Measurements from ENCODE around the gene GAS2L1.

Gene GAS2L1

DNA sequence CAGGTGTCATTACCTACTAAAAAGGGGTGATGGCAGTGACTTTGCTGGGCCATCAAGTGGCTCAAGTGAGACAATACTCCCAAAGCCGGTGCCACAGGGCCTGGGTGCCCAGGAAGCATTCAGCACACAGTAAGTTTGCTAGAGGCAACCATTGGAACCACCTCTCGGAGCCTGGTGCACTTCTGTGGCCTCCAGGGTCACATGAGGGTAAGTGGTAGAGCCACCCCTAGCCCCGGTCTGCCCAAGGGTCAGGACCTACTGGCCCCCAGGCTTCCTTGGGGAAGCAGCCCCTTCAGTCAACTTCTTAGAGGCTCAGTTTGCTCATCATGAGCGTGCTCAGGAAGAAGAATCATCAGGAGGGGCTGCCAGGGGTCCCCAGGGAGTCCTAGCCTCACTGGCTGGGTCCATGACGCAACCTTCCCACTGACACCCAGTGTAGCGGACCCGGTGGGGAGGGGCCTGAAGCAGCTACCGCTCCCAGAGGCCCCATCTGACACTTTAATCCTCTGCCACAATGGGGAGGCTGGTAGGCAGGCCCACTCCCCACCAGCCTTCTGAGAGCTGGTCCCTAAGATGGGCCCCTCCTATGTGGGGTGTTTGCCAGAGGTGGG, 26.5 kb downstream of the GAS2L1 start:
- H2AK5ac ChIP-seq (ENCODE audit: low read length, severe bottlenecking): no peak overlapping the region
- no peak overlapping the region for H3K4me2 ChIP-seq (ENCODE audit: low read length, poor library complexity, severe bottlenecking)
- H3K4ac ChIP-seq (ENCODE audit: low read depth in 1 of 2, low read length in 2 of 2): no peak overlapping the region
- no peak overlapping the region for H2BK120ac ChIP-seq (ENCODE audit: low read depth, low read length)
- H3K79me1 ChIP-seq (replicated peaks; ENCODE audit: low read length, poor library complexity, severe bottlenecking): peaks cover 2% of the 10 kb centered on the region
- 93% methylated on average over 7 of the region's 8 CpGs for WGBS
- H3K4me3 ChIP-seq (ENCODE audit: insufficient read depth in 1 of 2, low read depth in 1 of 2, low read length in 2 of 2): no peak overlapping the region
- no peak for DNase-seq
- no peak overlapping the region for H2AFZ ChIP-seq (ENCODE audit: low read depth, low read length)
- no peak overlapping the region for H3K18ac ChIP-seq (ENCODE audit: low read depth in 1 of 2, low read length in 2 of 2)
- peaks cover 39 to 97% of the 10 kb centered on the region in 2 experiments for H3K36me3 ChIP-seq (ENCODE audit: control insufficient read depth in 1 of 2, insufficient read depth in 2 of 2, low read depth in 1 of 2, low read length in 2 of 2)
- no peak overlapping the region for H3K14ac ChIP-seq (ENCODE audit: low read length in 2 of 2)
- H4K8ac ChIP-seq (ENCODE audit: low read length): no peak overlapping the region
- H3K23ac ChIP-seq (ENCODE audit: low read length in 2 of 2): no peak overlapping the region
- no peak overlapping the region for H2BK12ac ChIP-seq (ENCODE audit: low read length in 2 of 2)
- no peaks in the 10 kb centered on the region for H3K27me3 ChIP-seq (ENCODE audit: control insufficient read depth in 1 of 2, insufficient read depth in 1 of 2, low read length in 2 of 2)
- H3K27ac ChIP-seq (ENCODE audit: low read length, poor library complexity, severe bottlenecking): no peak overlapping the region
- H2BK15ac ChIP-seq (ENCODE audit: low read depth, poor library complexity, severe bottlenecking): no peak overlapping the region
- H2BK5ac ChIP-seq (ENCODE audit: low read depth, low read length, poor library complexity, severe bottlenecking): no peak overlapping the region
- no peaks in the 10 kb centered on the region for H3K9me3 ChIP-seq (ENCODE audit: control insufficient read depth, low read length)
- no peak overlapping the region for H3K9ac ChIP-seq (ENCODE audit: low read length)
- H3K4me1 ChIP-seq (ENCODE audit: control insufficient read depth, insufficient read depth, low read depth, low read length): peaks cover 41% of the 10 kb centered on the region
- no peak overlapping the region for H4K91ac ChIP-seq (ENCODE audit: low read length)

DNA sequence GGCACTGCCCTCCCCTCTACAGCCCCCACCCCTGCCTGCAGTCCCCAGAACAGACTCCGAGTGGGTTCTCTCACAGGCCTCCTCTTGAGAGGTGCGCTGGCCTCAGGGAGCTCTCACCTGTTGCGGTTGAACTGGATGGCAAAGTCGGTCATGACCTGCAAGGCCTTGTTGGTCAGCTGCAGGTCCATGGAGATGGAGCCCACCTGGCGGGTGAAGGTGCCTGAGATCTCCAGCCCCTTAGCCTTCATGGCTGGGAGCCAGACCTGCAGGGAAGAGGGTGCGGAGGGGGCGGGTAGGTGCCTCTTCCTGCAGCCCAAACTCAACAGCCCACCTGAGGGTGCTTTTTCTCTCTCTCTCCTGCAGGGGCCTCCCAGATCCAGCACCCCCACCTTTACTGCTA, 27.7 kb downstream of the GAS2L1 start:
- no peak overlapping the region for H2BK15ac ChIP-seq (ENCODE audit: low read depth, poor library complexity, severe bottlenecking)
- no peak overlapping the region for H3K4me3 ChIP-seq (ENCODE audit: insufficient read depth in 1 of 2, low read depth in 1 of 2, low read length in 2 of 2)
- H2BK120ac ChIP-seq (ENCODE audit: low read depth, low read length): no peak overlapping the region
- peaks cover 46 to 97% of the 10 kb centered on the region in 2 experiments for H3K36me3 ChIP-seq (ENCODE audit: control insufficient read depth in 1 of 2, insufficient read depth in 2 of 2, low read depth in 1 of 2, low read length in 2 of 2)
- no peak for DNase-seq
- H3K9ac ChIP-seq (ENCODE audit: low read length): no peak overlapping the region
- peaks cover 36% of the 10 kb centered on the region for H3K4me1 ChIP-seq (ENCODE audit: control insufficient read depth, insufficient read depth, low read depth, low read length)
- WGBS: 98% methylated on average over 5 of the region's 7 CpGs
- H3K4ac ChIP-seq (ENCODE audit: low read depth in 1 of 2, low read length in 2 of 2): no peak overlapping the region
- no peak overlapping the region for H4K91ac ChIP-seq (ENCODE audit: low read length)
- H3K18ac ChIP-seq (ENCODE audit: low read depth in 1 of 2, low read length in 2 of 2): no peak overlapping the region
- H3K9me3 ChIP-seq (ENCODE audit: control insufficient read depth, low read length): no peaks in the 10 kb centered on the region
- no peak overlapping the region for H3K14ac ChIP-seq (ENCODE audit: low read length in 2 of 2)
- no peak overlapping the region for H2AK5ac ChIP-seq (ENCODE audit: low read length, severe bottlenecking)
- H3K27ac ChIP-seq (ENCODE audit: low read length, poor library complexity, severe bottlenecking): no peak overlapping the region
- no peak overlapping the region for H3K23ac ChIP-seq (ENCODE audit: low read length in 2 of 2)
- H2AFZ ChIP-seq (ENCODE audit: low read depth, low read length): no peak overlapping the region
- H4K8ac ChIP-seq (ENCODE audit: low read length): no peak overlapping the region
- no peak overlapping the region for H2BK12ac ChIP-seq (ENCODE audit: low read length in 2 of 2)
- no peak overlapping the region for H2BK5ac ChIP-seq (ENCODE audit: low read depth, low read length, poor library complexity, severe bottlenecking)
- H3K4me2 ChIP-seq (ENCODE audit: low read length, poor library complexity, severe bottlenecking): no peak overlapping the region
- peaks cover 2% of the 10 kb centered on the region for H3K79me1 ChIP-seq (replicated peaks; ENCODE audit: low read length, poor library complexity, severe bottlenecking)
- H3K27me3 ChIP-seq (ENCODE audit: control insufficient read depth in 1 of 2, insufficient read depth in 1 of 2, low read length in 2 of 2): no peaks in the 10 kb centered on the region

DNA sequence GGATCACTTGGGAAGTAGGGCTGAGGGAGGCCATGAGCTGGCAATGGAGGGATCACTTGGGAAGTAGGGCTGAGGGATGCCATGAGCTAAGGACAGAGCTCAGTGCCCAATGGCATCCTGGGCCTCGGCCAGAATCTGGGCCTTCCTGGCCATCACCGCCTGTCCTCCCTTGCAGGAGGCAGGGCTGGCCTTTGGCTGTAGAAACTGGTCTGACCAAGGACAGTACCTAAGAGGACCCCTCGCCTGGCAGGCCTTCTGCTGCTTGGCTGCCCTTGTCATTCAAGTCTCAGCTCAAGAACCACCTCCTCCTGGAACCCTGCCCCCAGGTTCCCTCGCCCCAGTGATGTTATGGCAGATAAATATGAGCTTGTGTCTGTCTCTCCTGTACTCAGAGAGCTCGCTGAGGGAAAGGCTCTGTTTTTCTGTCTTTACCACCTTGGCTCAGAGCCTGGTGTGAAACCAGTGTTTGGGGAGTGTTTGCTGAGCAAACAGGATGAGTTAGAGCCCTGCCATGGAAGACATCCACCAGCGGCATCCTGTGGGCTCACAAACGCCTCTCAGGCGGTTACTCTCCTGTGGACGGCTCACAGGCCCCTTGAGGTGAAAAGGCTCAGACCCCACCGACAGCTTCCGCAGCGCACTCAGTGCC, 28.4 kb downstream of the GAS2L1 start:
- H2BK12ac ChIP-seq (ENCODE audit: low read length in 2 of 2): no peak overlapping the region

GRCh38 chr22:29335656-29336055, 29.2 kb downstream of the GAS2L1 start:
- WGBS: 95% methylated on average over 11 of the region's 11 CpGs
- no peak overlapping the region for H3K4ac ChIP-seq (ENCODE audit: low read depth in 1 of 2, low read length in 2 of 2)

More for the DNA sequence above, 28.4 kb downstream of the GAS2L1 start:
- H2BK120ac ChIP-seq (ENCODE audit: low read depth, low read length): no peak overlapping the region
- H3K18ac ChIP-seq (ENCODE audit: low read depth in 1 of 2, low read length in 2 of 2): no peak overlapping the region
- H3K27ac ChIP-seq (ENCODE audit: low read length, poor library complexity, severe bottlenecking): no peak overlapping the region
- H3K14ac ChIP-seq (ENCODE audit: low read length in 2 of 2): no peak overlapping the region
- no peak overlapping the region for H3K9ac ChIP-seq (ENCODE audit: low read length)
- peaks cover 2% of the 10 kb centered on the region for H3K79me1 ChIP-seq (replicated peaks; ENCODE audit: low read length, poor library complexity, severe bottlenecking)
- H2AFZ ChIP-seq (ENCODE audit: low read depth, low read length): no peak overlapping the region
- H3K4me2 ChIP-seq (ENCODE audit: low read length, poor library complexity, severe bottlenecking): no peak overlapping the region
- H4K8ac ChIP-seq (ENCODE audit: low read length): no peak overlapping the region
- 98% methylated on average over 12 of the region's 12 CpGs for WGBS
- H2BK15ac ChIP-seq (ENCODE audit: low read depth, poor library complexity, severe bottlenecking): no peak overlapping the region
- no peak overlapping the region for H4K91ac ChIP-seq (ENCODE audit: low read length)
- DNase-seq: no peak
- no peak overlapping the region for H2BK5ac ChIP-seq (ENCODE audit: low read depth, low read length, poor library complexity, severe bottlenecking)
- H3K4me1 ChIP-seq (ENCODE audit: control insufficient read depth, insufficient read depth, low read depth, low read length): peaks cover 31% of the 10 kb centered on the region
- no peak overlapping the region for H2AK5ac ChIP-seq (ENCODE audit: low read length, severe bottlenecking)
- H3K4me3 ChIP-seq (ENCODE audit: insufficient read depth in 1 of 2, low read depth in 1 of 2, low read length in 2 of 2): no peak overlapping the region
- H3K4ac ChIP-seq (ENCODE audit: low read depth in 1 of 2, low read length in 2 of 2): no peak overlapping the region
- no peaks in the 10 kb centered on the region for H3K27me3 ChIP-seq (ENCODE audit: control insufficient read depth in 1 of 2, insufficient read depth in 1 of 2, low read length in 2 of 2)
- no peaks in the 10 kb centered on the region for H3K9me3 ChIP-seq (ENCODE audit: control insufficient read depth, low read length)
- H3K36me3 ChIP-seq (ENCODE audit: control insufficient read depth in 1 of 2, insufficient read depth in 2 of 2, low read depth in 1 of 2, low read length in 2 of 2): peaks cover 47 to 97% of the 10 kb centered on the region in 2 experiments
- H3K23ac ChIP-seq (ENCODE audit: low read length in 2 of 2): no peak overlapping the region

More at GRCh38 chr22:29335656-29336055, 29.2 kb downstream of the GAS2L1 start:
- Histone ChIP-seq H3K79me1 (replicated peaks; ENCODE audit: low read length, poor library complexity, severe bottlenecking) (peaks cover 6% of the 10 kb centered on the region), H4K8ac (ENCODE audit: low read length) (no peak overlapping the region), H2BK120ac (ENCODE audit: low read depth, low read length) (no peak overlapping the region), H3K9me3 (ENCODE audit: control insufficient read depth, low read length) (no peaks in the 10 kb centered on the region), H4K91ac (ENCODE audit: low read length) (no peak overlapping the region), H2BK12ac (ENCODE audit: low read length in 2 of 2) (no peak overlapping the region), H3K4me3 (ENCODE audit: insufficient read depth in 1 of 2, low read depth in 1 of 2, low read length in 2 of 2) (no peak overlapping the region), H2BK5ac (ENCODE audit: low read depth, low read length, poor library complexity, severe bottlenecking) (no peak overlapping the region), H3K36me3 (ENCODE audit: control insufficient read depth in 1 of 2, insufficient read depth in 2 of 2, low read depth in 1 of 2, low read length in 2 of 2) (peaks cover 54 to 97% of the 10 kb centered on the region in 2 experiments), H3K23ac (ENCODE audit: low read length in 2 of 2) (no peak overlapping the region), H2BK15ac (ENCODE audit: low read depth, poor library complexity, severe bottlenecking) (no peak overlapping the region), H2AK5ac (ENCODE audit: low read length, severe bottlenecking) (no peak overlapping the region), H2AFZ (ENCODE audit: low read depth, low read length) (no peak overlapping the region), H3K18ac (ENCODE audit: low read depth in 1 of 2, low read length in 2 of 2) (no peak overlapping the region), H3K4me1 (ENCODE audit: control insufficient read depth, insufficient read depth, low read depth, low read length) (peaks cover 24% of the 10 kb centered on the region), H3K9ac (ENCODE audit: low read length) (no peak overlapping the region), H3K27ac (ENCODE audit: low read length, poor library complexity, severe bottlenecking) (no peak overlapping the region), H3K27me3 (ENCODE audit: control insufficient read depth in 1 of 2, insufficient read depth in 1 of 2, low read length in 2 of 2) (no peaks in the 10 kb centered on the region), H3K14ac (ENCODE audit: low read length in 2 of 2) (no peak overlapping the region), H3K4me2 (ENCODE audit: low read length, poor library complexity, severe bottlenecking) (no peak overlapping the region)
- DNase-seq: no peak
